Right ventricle myocardium superior (tissue), 1 donor: ENCODE measurements around the gene PSTPIP1. TPM values are rescaled to one million over a fixed set of nuclear protein-coding genes. Genes with fewer than 3 reads are reported as not detected.

ENCODE experiments used
- ATAC-seq: fragments of 200-7000 bp; cut with Tn5 transposase; one replicate; pipeline ENCODE4 v1.9.1; 2020; ENCODE audit warnings: mild to moderate bottlenecking; ENCODE audit not compliant: poor library complexity
- DNase-seq: peaks from one replicate; pipeline ENCODE4 v3.0.0-alpha.2; 2020
- intact Hi-C: fragments of 100-400 bp; cut with DNase I; formaldehyde crosslinking; loops from one replicate; pipeline ENCODE4 v1.11.2; 2022
- total RNA-seq: library from RNA; stranded (reverse); fragmentation: NEBNext Ultra II Directional; extraction: Animal tissue kit (Norgen Biotek cat#: 25700); gene quantifications from one replicate; pipeline ENCODE4 v1.2.1, GENCODE V29; 2021
- donor health status: DM: no; HTN: yes; CAD: no; lungs with severe emphysema.

The PSTPIP1 gene
- total RNA-seq, 1 donor from 2014 or later: 5.0 TPM

GRCh38 chr15:77071305-77072223 is 76.6 kb downstream of the PSTPIP1 start:
- ATAC-seq (no peak), DNase-seq (no peak)
- intact Hi-C loops: no loop called here

- DNase-seq (no peak), ATAC-seq (no peak)
- intact Hi-C loops: no loop called here
Measured at GRCh38 chr15:77074350-77074749, 79.4 kb downstream of the PSTPIP1 start.

GRCh38 chr15:77075528-77075927 is 80.6 kb downstream of the PSTPIP1 start:
- ATAC-seq: no peak
- intact Hi-C loops: no loop called here
- DNase-seq: no peak

- intact Hi-C loops: no loop called here
- no peak for ATAC-seq
- DNase-seq: no peak
Measured at GRCh38 chr15:77076323-77076915, 81.5 kb downstream of the PSTPIP1 start.

- ATAC-seq: no peak
- intact Hi-C loops: no loop called here
- no peak for DNase-seq
Measured at GRCh38 chr15:77081971-77082370, 87.0 kb downstream of the PSTPIP1 start.

GRCh38 chr15:77083381-77084160 is 88.6 kb downstream of the PSTPIP1 start:
- DNase-seq (peak; percentile 84), ATAC-seq (peak; percentile 98)
- intact Hi-C loops: no loop called here

GRCh38 chr15:77084436-77084835 is 89.5 kb downstream of the PSTPIP1 start:
- intact Hi-C loops: no loop called here
- DNase-seq (no peak), ATAC-seq (no peak)

GRCh38 chr15:77085297-77085696 is 90.4 kb downstream of the PSTPIP1 start:
- intact Hi-C loops: no loop called here
- no peak for DNase-seq

More at GRCh38 chr15:77085297-77085696, 90.4 kb downstream of the PSTPIP1 start:
- no peak for ATAC-seq

Other genes with a start within 250 kb of the PSTPIP1 start
- gene SCAPER, start 89.8 kb upstream of the PSTPIP1 start, total RNA-seq: 47.8 TPM
- gene RCN2, start 63.4 kb upstream of the PSTPIP1 start, total RNA-seq: 18.9 TPM
- gene TSPAN3, start 76.0 kb downstream of the PSTPIP1 start, total RNA-seq: 85.2 TPM